PC-9 (cell line): ENCODE data around the gene PLCB3. TPM values are rescaled to one million over a fixed set of nuclear protein-coding genes. Genes with fewer than 3 reads are reported as not detected.

Experiments used
- BruUV-seq: library from RNA; stranded (reverse); fragments of 400-500 nt; replicated peaks from 2 replicates; lab custom pipeline; 2021; lab: Mats Ljungman, UMichigan
- CTCF ChIA-PET: fragments of 300-600 bp; sonication (Branson Sonifier 250); formaldehyde crosslinking; loops from one replicate; lab custom pipeline; 2022; ENCODE audit warnings: antibody characterized with exemption; lab: Charles Lee
- POLR2A ChIA-PET: fragments of 300-600 bp; sonication (Branson Sonifier 250); formaldehyde crosslinking; loops from one replicate; lab custom pipeline; 2022; ENCODE audit warnings: antibody characterized with exemption; ENCODE audit not compliant: unreplicated experiment; lab: Charles Lee
- DNase-seq, 2 experiments: peaks; one replicate each; pipeline versions ENCODE4 v3.0.0 to v3.0.0-alpha.2; 2015 to 2022; ENCODE audit warnings: mixed read lengths in 1 of 2
- H2AFZ ChIP-seq: fragments of 200-600 bp; sonication (generic); 2 replicates; pipeline ENCODE4 v1.8.1; 2017; ENCODE audit warnings: antibody characterized with exemption
- H3F3A ChIP-seq: fragments of 200-600 bp; sonication (generic); 2 replicates; pipeline ENCODE4 v1.8.1; 2017; ENCODE audit warnings: antibody characterized with exemption, mild to moderate bottlenecking, low read depth; ENCODE audit not compliant: insufficient read depth
- H3K27ac ChIP-seq: fragments of 200-600 bp; sonication (generic); 2 replicates; pipeline ENCODE4 v1.6.1; 2016; ENCODE audit warnings: mixed run types
- H3K27me3 ChIP-seq: fragments of 200-600 bp; sonication (generic); 2 replicates; pipeline ENCODE4 v1.6.1; 2016; ENCODE audit warnings: low read depth, mixed run types; ENCODE audit not compliant: insufficient read depth
- H3K36me3 ChIP-seq: fragments of 200-600 bp; sonication (generic); 2 replicates; pipeline ENCODE4 v1.6.1; 2016; ENCODE audit warnings: low read depth, mixed run types
- H3K4me1 ChIP-seq: fragments of 200-600 bp; sonication (generic); replicated peaks from 2 replicates; pipeline ENCODE4 v1.6.1; 2016; ENCODE audit warnings: mixed run types; ENCODE audit not compliant: insufficient read depth
- H3K4me2 ChIP-seq: fragments of 200-600 bp; sonication (generic); 2 replicates; pipeline ENCODE4 v1.6.1; 2017; ENCODE audit warnings: mixed run types
- H3K4me3 ChIP-seq: fragments of 200-600 bp; sonication (generic); 2 replicates; pipeline ENCODE4 v1.6.1; 2016; ENCODE audit warnings: mixed run types
- H3K79me2 ChIP-seq: fragments of 200-600 bp; sonication (generic); 2 replicates; pipeline ENCODE4 v1.6.1; 2017; ENCODE audit warnings: low read depth, mixed run types
- H3K9me2 ChIP-seq: fragments of 200-600 bp; sonication (generic); 2 replicates; pipeline ENCODE4 v1.8.1; 2017; ENCODE audit warnings: mild to moderate bottlenecking; ENCODE audit not compliant: insufficient read depth
- H3K9me3 ChIP-seq: fragments of 200-600 bp; sonication (generic); 2 replicates; pipeline ENCODE4 v1.8.1; 2016; ENCODE audit warnings: low read depth; ENCODE audit not compliant: insufficient read depth
- H4K20me1 ChIP-seq: fragments of 200-600 bp; sonication (generic); 2 replicates; pipeline ENCODE4 v1.8.1; 2017; ENCODE audit not compliant: insufficient read depth
- CTCF ChIP-seq: fragments of 200-600 bp; sonication (generic); conservative IDR thresholded peaks from 2 replicates; pipeline ENCODE4 v1.6.1; 2017; ENCODE audit warnings: mixed run types, antibody characterized with exemption, mild to moderate bottlenecking, moderate library complexity
- EZH2 ChIP-seq: fragments of 200-600 bp; sonication (generic); IDR thresholded peaks from 2 replicates; pipeline ENCODE4 v1.8.0; 2017; ENCODE audit warnings: antibody characterized with exemption, low read depth
- intact Hi-C: fragments of 100-400 bp; cut with micrococcal nuclease; formaldehyde crosslinking; loops from one replicate; pipeline ENCODE4 v1.10.0; 2022; ENCODE audit not compliant: unreplicated experiment
- total RNA-seq: library from RNA; stranded (reverse); gene quantifications from 2 replicates; pipeline ENCODE4 v1.2.3, GENCODE V29; 2021

The PLCB3 gene
- total RNA-seq, 1 experiment from 2014 or later: 79.6 TPM

GRCh38 chr11:64229090-64229743 lies 22.1 kb upstream of the PLCB3 start:
- BruUV-seq: no TSS peak
- Histone ChIP-seq H3K27ac (no peak overlapping the region), H3K36me3 (no peaks in the 10 kb centered on the region)

DNA sequence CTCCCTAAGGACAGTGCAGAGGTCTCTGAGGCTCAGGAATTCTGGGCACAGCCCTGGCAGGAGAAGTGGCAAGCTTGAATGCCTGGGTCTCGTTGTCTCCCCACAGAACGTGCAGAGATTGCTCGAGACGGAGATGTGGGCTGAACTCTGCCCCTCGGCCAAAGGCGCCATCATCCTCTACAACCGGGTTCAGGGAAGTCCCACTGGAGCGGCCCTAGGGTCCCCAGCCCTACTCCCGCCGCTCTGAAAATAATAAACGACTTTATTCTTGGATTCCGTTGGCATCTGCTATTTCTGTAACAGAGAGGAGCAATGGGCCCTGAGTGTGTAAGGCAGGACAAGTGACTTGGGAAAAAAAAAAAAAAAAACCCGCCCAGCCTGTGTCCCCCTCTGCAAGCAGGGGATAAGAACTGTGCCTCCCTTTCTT lies 21.6 kb upstream of the PLCB3 start:
- BruUV-seq: no TSS peak
- no peaks in the 10 kb centered on the region for H3K36me3 ChIP-seq
- H3K4me2 ChIP-seq: peak overlapping the region; percentile 76
- intact Hi-C loops: loop anchor here (1.0 to 5.0 kb wide), 2 partner anchors 11 to 42 kb away; partner anchors contain the start of gene STIP1
- peak overlapping the region; percentile 81 for H3K4me3 ChIP-seq
- H3K79me2 ChIP-seq: peaks cover 33% of the 10 kb centered on the region
- CTCF ChIA-PET: no interaction called here
- H3K27me3 ChIP-seq: no peaks in the 10 kb centered on the region
- peaks cover 33% of the 10 kb centered on the region for H3K4me1 ChIP-seq
- H3K9me3 ChIP-seq: no peaks in the 10 kb centered on the region
- TF ChIP-seq EZH2 (no peak), CTCF (no peak)
- peaks cover 27% of the 10 kb centered on the region for H3F3A ChIP-seq
- no peaks in the 10 kb centered on the region for H3K9me2 ChIP-seq
- no peak overlapping the region for H3K27ac ChIP-seq
- POLR2A ChIA-PET: no interaction called here
- no peak for DNase-seq
- peaks cover 3% of the 10 kb centered on the region for H4K20me1 ChIP-seq
- peak overlapping the region; percentile 80; the same call in 1 of the 2 replicates for H2AFZ ChIP-seq

More at GRCh38 chr11:64229090-64229743, 22.1 kb upstream of the PLCB3 start:
- Histone ChIP-seq H2AFZ (no peak overlapping the region), H4K20me1 (peaks cover 3% of the 10 kb centered on the region), H3K9me3 (no peaks in the 10 kb centered on the region), H3K9me2 (no peaks in the 10 kb centered on the region), H3F3A (peaks cover 30% of the 10 kb centered on the region), H3K4me1 (peaks cover 34% of the 10 kb centered on the region), H3K4me2 (peak overlapping the region; percentile 76; the same call in 1 of the 2 replicates), H3K4me3 (no peak overlapping the region), H3K27me3 (no peaks in the 10 kb centered on the region), H3K79me2 (peaks cover 34% of the 10 kb centered on the region)
- intact Hi-C loops: no loop called here
- ChIA-PET POLR2A (interaction anchor here (0.6 kb wide), 1 partner anchor 222 kb away, joined by 5 read pairs; no protein-coding TSS in a partner anchor), CTCF (no interaction called here)
- no peak for TF ChIP-seq EZH2
- no peak for TF ChIP-seq CTCF
- no peak for DNase-seq

DNA sequence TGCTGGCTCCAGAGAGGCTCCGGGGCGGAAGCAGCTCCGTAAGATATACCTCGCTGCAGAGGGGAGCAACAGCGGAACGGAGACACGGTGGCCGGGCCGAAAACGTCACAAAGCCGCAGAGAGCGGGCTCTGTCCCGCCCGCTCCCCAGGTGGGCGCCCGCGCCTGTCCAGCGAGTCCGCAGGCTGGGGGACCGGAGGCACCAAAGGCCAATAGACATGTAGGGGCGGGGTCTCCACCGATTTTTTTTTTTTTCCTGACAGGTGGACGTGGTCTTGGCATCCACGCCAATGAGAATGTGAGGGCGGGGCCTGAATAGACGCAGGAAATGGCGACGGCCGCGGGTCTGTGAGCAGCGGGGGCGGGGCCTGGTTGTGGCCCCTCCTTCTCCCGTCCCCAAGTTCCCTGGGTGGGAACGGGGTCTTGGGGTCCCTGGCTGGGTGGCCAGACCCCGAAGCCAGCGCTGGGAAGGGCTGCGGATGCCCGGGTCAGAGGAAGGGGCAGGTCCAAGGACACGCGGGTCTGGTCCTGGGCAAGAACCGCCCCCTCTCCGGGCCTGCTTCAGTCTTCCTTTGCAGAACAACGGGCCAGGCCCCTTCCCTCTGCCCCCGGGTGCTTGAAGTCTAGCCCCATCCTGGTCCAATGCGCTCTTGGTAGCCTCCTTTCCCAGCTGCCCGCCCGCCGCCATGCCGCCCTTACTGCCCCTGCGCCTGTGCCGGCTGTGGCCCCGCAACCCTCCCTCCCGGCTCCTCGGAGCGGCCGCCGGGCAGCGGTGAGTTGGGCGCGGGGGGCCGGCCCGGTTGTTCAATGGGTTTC lies 21.0 kb upstream of the PLCB3 start, which contains the start of gene DNAJC4:
Gene DNAJC4 (plus strand): TSS at position 378 of the 814 bp plus-strand sequence. CDS start 307 bp downstream, at position 685.
- Histone ChIP-seq H4K20me1 (peaks cover 8% of the 10 kb centered on the region), H3K9me2 (no peaks in the 10 kb centered on the region), H3K27ac (no peak within 1 kb of the TSS), H3K4me2 (peak within 1 kb of the TSS; percentile 76), H3K9me3 (no peaks in the 10 kb centered on the region), H3K79me2 (peaks cover 31% of the 10 kb centered on the region), H3K4me1 (peaks cover 31% of the 10 kb centered on the region), H2AFZ (peak within 1 kb of the TSS; percentile 80), H3K4me3 (peak within 1 kb of the TSS; percentile 81), H3K27me3 (no peaks in the 10 kb centered on the region), H3K36me3 (no peaks in the 10 kb centered on the region), H3F3A (peaks cover 24% of the 10 kb centered on the region)
- TF ChIP-seq EZH2 (no peak), CTCF (no peak)
- POLR2A ChIA-PET: no interaction called here
- peak; percentile 89 to 96 for DNase-seq
- intact Hi-C loops: loop anchor here (1.0 to 5.0 kb wide), 2 partner anchors 10 to 43 kb away; partner anchors contain the start of gene STIP1
- BruUV-seq: no TSS peak
- CTCF ChIA-PET: interaction anchor here (0.5 kb wide), 1 partner anchor 71 kb away, joined by 8 read pairs; no protein-coding TSS in a partner anchor
